KMS-11 (cell line): ENCODE data around the gene SHC3.

ENCODE experiments used
- H2AFZ ChIP-seq: fragments of 200-600 bp; sonication (generic); 2 replicates; pipeline ENCODE4 v1.6.1; 2016; ENCODE audit warnings: antibody characterized with exemption, mixed run types, low read depth
- H3K27ac ChIP-seq: fragments of 200-600 bp; sonication (generic); 2 replicates; pipeline ENCODE4 v1.6.1; 2016; ENCODE audit warnings: mild to moderate bottlenecking, mixed run types
- H3K27me3 ChIP-seq: fragments of 200-600 bp; sonication (generic); 2 replicates; pipeline ENCODE4 v1.6.1; 2017; ENCODE audit warnings: mild to moderate bottlenecking, low read depth, mixed run types, moderate library complexity; ENCODE audit not compliant: insufficient read depth
- H3K36me3 ChIP-seq: fragments of 200-600 bp; sonication (generic); 2 replicates; pipeline ENCODE4 v1.6.1; 2017; ENCODE audit warnings: mild to moderate bottlenecking, mixed run types; ENCODE audit not compliant: insufficient read depth
- H3K4me1 ChIP-seq: fragments of 200-600 bp; sonication (generic); 2 replicates; pipeline ENCODE4 v1.6.1; 2016; ENCODE audit warnings: mild to moderate bottlenecking, low read depth, mixed run types; ENCODE audit not compliant: poor library complexity, severe bottlenecking
- H3K4me2 ChIP-seq: fragments of 200-600 bp; sonication (generic); 2 replicates; pipeline ENCODE4 v1.7.0; 2016; ENCODE audit warnings: mild to moderate bottlenecking, mixed run types
- H3K4me3 ChIP-seq: fragments of 200-600 bp; sonication (generic); IDR thresholded peaks from 2 replicates; pipeline ENCODE4 v1.6.1; 2017; ENCODE audit warnings: low read depth, low read length, mixed read lengths; ENCODE audit not compliant: insufficient read depth
- H3K79me2 ChIP-seq: fragments of 200-600 bp; sonication (generic); 2 replicates; pipeline ENCODE4 v1.6.1; 2016; ENCODE audit warnings: low read depth, mixed run types; ENCODE audit not compliant: insufficient read depth
- H3K9ac ChIP-seq: fragments of 200-600 bp; sonication (generic); 2 replicates; pipeline ENCODE4 v1.6.1; 2016; ENCODE audit warnings: mild to moderate bottlenecking, mixed run types
- H4K20me1 ChIP-seq: fragments of 200-600 bp; sonication (generic); 2 replicates; pipeline ENCODE4 v1.6.1; 2016; ENCODE audit warnings: mild to moderate bottlenecking, mixed run types; ENCODE audit not compliant: insufficient read depth
- CTCF ChIP-seq: fragments of 200-600 bp; sonication (generic); conservative IDR thresholded peaks from 2 replicates; pipeline ENCODE4 v1.6.1; 2017; ENCODE audit warnings: low read depth, mild to moderate bottlenecking, antibody characterized with exemption, low read length, moderate library complexity, mixed read lengths

The SHC3 gene

GRCh38 chr9:89114741-89115140 is 63.9 kb downstream of the SHC3 start:
- Histone ChIP-seq H3K27me3 (no peaks in the 10 kb centered on the region), H3K79me2 (no peaks in the 10 kb centered on the region), H3K4me3 (no peak overlapping the region), H3K9ac (no peak overlapping the region), H3K4me1 (no peaks in the 10 kb centered on the region), H2AFZ (no peak overlapping the region), H3K27ac (no peak overlapping the region), H3K4me2 (no peak overlapping the region), H3K36me3 (no peaks in the 10 kb centered on the region), H4K20me1 (no peaks in the 10 kb centered on the region)
- no peak for TF ChIP-seq CTCF

- Histone ChIP-seq H3K27me3 (no peaks in the 10 kb centered on the region), H2AFZ (no peak overlapping the region), H3K27ac (no peak overlapping the region), H3K4me3 (no peak overlapping the region), H3K4me2 (no peak overlapping the region), H4K20me1 (no peaks in the 10 kb centered on the region), H3K9ac (no peak overlapping the region), H3K4me1 (no peaks in the 10 kb centered on the region), H3K79me2 (no peaks in the 10 kb centered on the region), H3K36me3 (no peaks in the 10 kb centered on the region)
- TF ChIP-seq CTCF: no peak
Observed at GRCh38 chr9:89113851-89114250, 64.8 kb downstream of the SHC3 start.

- H3K79me2 ChIP-seq: no peaks in the 10 kb centered on the region
- no peaks in the 10 kb centered on the region for H4K20me1 ChIP-seq
- TF ChIP-seq CTCF: no peak
- no peak overlapping the region for H3K27ac ChIP-seq
- no peaks in the 10 kb centered on the region; the same call in 1 of the 2 replicates for H3K27me3 ChIP-seq
- H3K36me3 ChIP-seq: no peaks in the 10 kb centered on the region
- H3K4me2 ChIP-seq: no peak overlapping the region
- H3K9ac ChIP-seq: no peak overlapping the region
- H2AFZ ChIP-seq: no peak overlapping the region
- H3K4me1 ChIP-seq: no peaks in the 10 kb centered on the region
- no peak overlapping the region for H3K4me3 ChIP-seq
Observed at GRCh38 chr9:89112243-89112642, 66.4 kb downstream of the SHC3 start.

GRCh38 chr9:89109666-89110065 is 69.0 kb downstream of the SHC3 start:
- no peak for TF ChIP-seq CTCF
- no peaks in the 10 kb centered on the region for H4K20me1 ChIP-seq
- no peaks in the 10 kb centered on the region; the same call in 1 of the 2 replicates for H3K27me3 ChIP-seq
- H3K36me3 ChIP-seq: no peaks in the 10 kb centered on the region
- no peak overlapping the region for H2AFZ ChIP-seq
- no peaks in the 10 kb centered on the region for H3K4me1 ChIP-seq
- no peak overlapping the region for H3K27ac ChIP-seq
- H3K4me2 ChIP-seq: no peak overlapping the region
- H3K79me2 ChIP-seq: no peaks in the 10 kb centered on the region
- H3K9ac ChIP-seq: no peak overlapping the region
- no peak overlapping the region for H3K4me3 ChIP-seq

GRCh38 chr9:89107406-89107805 is 71.2 kb downstream of the SHC3 start:
- Histone ChIP-seq H3K36me3 (no peaks in the 10 kb centered on the region), H2AFZ (no peak overlapping the region), H3K4me3 (no peak overlapping the region), H3K27me3 (no peaks in the 10 kb centered on the region; the same call in 1 of the 2 replicates), H3K4me2 (no peak overlapping the region), H3K9ac (no peak overlapping the region), H3K4me1 (no peaks in the 10 kb centered on the region), H4K20me1 (no peaks in the 10 kb centered on the region), H3K79me2 (no peaks in the 10 kb centered on the region), H3K27ac (no peak overlapping the region)
- TF ChIP-seq CTCF: no peak
